MM.1S (cell line): ENCODE measurements around the gene DCP1B.

Experiments used
- DNase-seq: peaks from one replicate; pipeline ENCODE4 v3.0.0-alpha.2; 2015
- H2AFZ ChIP-seq: fragments of 300-600 bp; sonication (generic); 2 replicates; pipeline ENCODE4 v1.6.0; 2016; ENCODE audit warnings: antibody characterized with exemption, low read length
- H3F3A ChIP-seq: fragments of 300-600 bp; sonication (generic); 2 replicates; pipeline ENCODE4 v1.6.1; 2016; ENCODE audit warnings: mild to moderate bottlenecking, antibody characterized with exemption, low read length, moderate library complexity, mixed read lengths; ENCODE audit not compliant: insufficient read depth
- H3K27ac ChIP-seq: fragments of 300-600 bp; sonication (generic); 2 replicates; pipeline ENCODE4 v1.5.1; 2016; ENCODE audit warnings: mild to moderate bottlenecking, low read length
- H3K27me3 ChIP-seq: fragments of 300-600 bp; sonication (generic); replicated peaks from 2 replicates; pipeline ENCODE4 v1.6.0; 2016; ENCODE audit warnings: low read length; ENCODE audit not compliant: insufficient read depth
- H3K36me3 ChIP-seq: fragments of 300-600 bp; sonication (generic); replicated peaks from 2 replicates; pipeline ENCODE4 v1.6.1; 2016; ENCODE audit warnings: mild to moderate bottlenecking, low read length, mixed read lengths; ENCODE audit not compliant: insufficient read depth
- H3K4me1 ChIP-seq: fragments of 300-600 bp; sonication (generic); 2 replicates; pipeline ENCODE4 v1.6.1; 2016; ENCODE audit warnings: low read length, mixed read lengths
- H3K4me2 ChIP-seq: fragments of 300-600 bp; sonication (generic); 2 replicates; pipeline ENCODE4 v1.6.0; 2016; ENCODE audit warnings: low read depth, low read length
- H3K4me3 ChIP-seq: fragments of 300-600 bp; sonication (generic); 2 replicates; pipeline ENCODE4 v1.5.1; 2016; ENCODE audit warnings: low read length, mixed read lengths
- H3K79me2 ChIP-seq: fragments of 300-600 bp; sonication (generic); 2 replicates; pipeline ENCODE4 v1.6.1; 2016; ENCODE audit warnings: mixed run types, low read length, mixed read lengths
- H3K9ac ChIP-seq: fragments of 300-600 bp; sonication (generic); 2 replicates; pipeline ENCODE4 v1.6.1; 2016; ENCODE audit warnings: low read length, mixed read lengths
- H3K9me2 ChIP-seq: fragments of 300-600 bp; sonication (generic); replicated peaks from 2 replicates; pipeline ENCODE4 v1.6.1; 2016; ENCODE audit warnings: mild to moderate bottlenecking, low read length, mixed read lengths; ENCODE audit not compliant: insufficient read depth
- H3K9me3 ChIP-seq: fragments of 300-600 bp; sonication (generic); replicated peaks from 2 replicates; pipeline ENCODE4 v1.6.1; 2016; ENCODE audit warnings: mild to moderate bottlenecking, low read length, mixed read lengths; ENCODE audit not compliant: insufficient read depth
- H4K20me1 ChIP-seq: fragments of 300-600 bp; sonication (generic); 2 replicates; pipeline ENCODE4 v1.6.1; 2016; ENCODE audit warnings: mild to moderate bottlenecking, low read length, moderate library complexity, mixed read lengths; ENCODE audit not compliant: insufficient read depth
- EZH2 ChIP-seq: fragments of 300-600 bp; sonication (generic); optimal IDR thresholded peaks from 2 replicates; pipeline ENCODE3; 2017; ENCODE audit warnings: low read depth, mild to moderate bottlenecking, antibody characterized with exemption, low read length, mixed read lengths
- EZH2phosphoT487 ChIP-seq: fragments of 300-600 bp; sonication (generic); IDR thresholded peaks from 2 replicates; pipeline ENCODE4 v1.6.1; 2018; ENCODE audit warnings: antibody characterized with exemption, low read length
- TF ChIP-seq, protein P1 (sequence below): fragments of 300-600 bp; sonication (generic); IDR thresholded peaks from 2 replicates; pipeline ENCODE4 v1.5.1; 2016; ENCODE audit warnings: antibody characterized with exemption, low read length, mixed read lengths

Gene DCP1B

DNA sequence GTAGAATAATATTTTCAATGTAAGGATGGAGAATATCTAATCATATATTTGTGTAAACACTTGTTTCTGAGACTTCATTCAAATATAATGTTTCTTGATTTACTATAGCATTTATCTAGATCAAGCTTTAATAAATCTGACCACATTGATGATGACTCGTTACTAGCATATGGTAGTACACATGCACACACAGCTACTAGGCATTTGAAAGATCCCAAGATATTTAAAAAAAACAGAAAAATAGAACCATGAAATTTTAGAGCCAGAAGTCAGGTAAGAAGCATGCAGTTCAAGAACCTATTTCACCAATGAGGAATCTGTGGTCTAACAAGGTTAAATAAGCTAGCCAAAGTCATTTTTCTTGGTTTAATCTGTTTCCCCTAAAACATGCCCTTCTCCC is 32.0 kb downstream of the DCP1B start:
- TF ChIP-seq, protein P1, sequence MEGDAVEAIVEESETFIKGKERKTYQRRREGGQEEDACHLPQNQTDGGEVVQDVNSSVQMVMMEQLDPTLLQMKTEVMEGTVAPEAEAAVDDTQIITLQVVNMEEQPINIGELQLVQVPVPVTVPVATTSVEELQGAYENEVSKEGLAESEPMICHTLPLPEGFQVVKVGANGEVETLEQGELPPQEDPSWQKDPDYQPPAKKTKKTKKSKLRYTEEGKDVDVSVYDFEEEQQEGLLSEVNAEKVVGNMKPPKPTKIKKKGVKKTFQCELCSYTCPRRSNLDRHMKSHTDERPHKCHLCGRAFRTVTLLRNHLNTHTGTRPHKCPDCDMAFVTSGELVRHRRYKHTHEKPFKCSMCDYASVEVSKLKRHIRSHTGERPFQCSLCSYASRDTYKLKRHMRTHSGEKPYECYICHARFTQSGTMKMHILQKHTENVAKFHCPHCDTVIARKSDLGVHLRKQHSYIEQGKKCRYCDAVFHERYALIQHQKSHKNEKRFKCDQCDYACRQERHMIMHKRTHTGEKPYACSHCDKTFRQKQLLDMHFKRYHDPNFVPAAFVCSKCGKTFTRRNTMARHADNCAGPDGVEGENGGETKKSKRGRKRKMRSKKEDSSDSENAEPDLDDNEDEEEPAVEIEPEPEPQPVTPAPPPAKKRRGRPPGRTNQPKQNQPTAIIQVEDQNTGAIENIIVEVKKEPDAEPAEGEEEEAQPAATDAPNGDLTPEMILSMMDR, result no peak
- TF ChIP-seq EZH2 (no peak), EZH2phosphoT487 (no peak)
- no peak overlapping the region for H3K27ac ChIP-seq
- H3K27me3 ChIP-seq, result no peaks in the 10 kb centered on the region
- H3F3A ChIP-seq, result no peaks in the 10 kb centered on the region
- no peak overlapping the region for H2AFZ ChIP-seq
- H3K4me3 ChIP-seq, result no peak overlapping the region
- no peak overlapping the region for H3K9ac ChIP-seq
- H3K79me2 ChIP-seq, result no peaks in the 10 kb centered on the region
- H3K4me1 ChIP-seq, result no peaks in the 10 kb centered on the region
- H3K36me3 ChIP-seq, result no peaks in the 10 kb centered on the region
- H3K9me2 ChIP-seq, result no peaks in the 10 kb centered on the region
- DNase-seq, result no peak
- H3K9me3 ChIP-seq, result no peaks in the 10 kb centered on the region
- H3K4me2 ChIP-seq, result no peak overlapping the region
- H4K20me1 ChIP-seq, result no peaks in the 10 kb centered on the region

DNA sequence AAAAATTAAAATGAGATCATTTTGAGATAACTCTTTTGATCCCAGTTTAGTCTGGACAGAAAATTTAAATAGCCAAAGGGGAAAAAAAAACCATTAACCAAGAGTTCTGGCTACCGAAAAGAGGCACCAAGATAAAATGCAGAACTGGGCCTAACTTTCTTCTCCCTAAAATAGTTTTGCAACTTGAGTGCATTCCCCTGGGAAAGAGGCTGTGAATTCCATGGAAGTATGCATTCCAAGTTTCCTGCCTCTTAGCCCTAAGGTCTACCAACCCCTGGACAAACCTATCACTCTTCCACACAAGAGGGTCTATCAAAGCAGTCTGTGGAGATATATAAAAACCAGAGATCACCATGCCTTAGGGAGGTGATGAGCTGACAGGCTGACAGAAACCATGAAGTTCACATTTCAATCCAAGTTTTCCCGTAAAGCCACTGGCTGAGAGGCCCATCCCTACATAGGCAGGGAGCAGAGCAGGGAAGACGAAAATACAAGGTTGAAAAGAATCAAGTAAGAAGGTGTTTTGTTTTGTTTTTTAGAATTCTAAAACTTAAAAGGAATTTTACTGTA is 33.8 kb downstream of the DCP1B start:
- no peak overlapping the region for H3K9ac ChIP-seq
- TF ChIP-seq EZH2 (no peak), EZH2phosphoT487 (no peak)
- TF ChIP-seq, protein P1, result no peak
- H3K4me1 ChIP-seq, result no peaks in the 10 kb centered on the region
- no peaks in the 10 kb centered on the region for H3K9me3 ChIP-seq
- no peaks in the 10 kb centered on the region for H4K20me1 ChIP-seq
- no peaks in the 10 kb centered on the region for H3K36me3 ChIP-seq
- H3K4me3 ChIP-seq, result no peak overlapping the region
- H3K4me2 ChIP-seq, result no peak overlapping the region
- no peaks in the 10 kb centered on the region for H3K79me2 ChIP-seq
- DNase-seq, result no peak
- H3K27me3 ChIP-seq, result no peaks in the 10 kb centered on the region
- no peak overlapping the region for H3K27ac ChIP-seq
- no peaks in the 10 kb centered on the region for H3K9me2 ChIP-seq
- H3F3A ChIP-seq, result no peaks in the 10 kb centered on the region
- no peak overlapping the region for H2AFZ ChIP-seq

DNA sequence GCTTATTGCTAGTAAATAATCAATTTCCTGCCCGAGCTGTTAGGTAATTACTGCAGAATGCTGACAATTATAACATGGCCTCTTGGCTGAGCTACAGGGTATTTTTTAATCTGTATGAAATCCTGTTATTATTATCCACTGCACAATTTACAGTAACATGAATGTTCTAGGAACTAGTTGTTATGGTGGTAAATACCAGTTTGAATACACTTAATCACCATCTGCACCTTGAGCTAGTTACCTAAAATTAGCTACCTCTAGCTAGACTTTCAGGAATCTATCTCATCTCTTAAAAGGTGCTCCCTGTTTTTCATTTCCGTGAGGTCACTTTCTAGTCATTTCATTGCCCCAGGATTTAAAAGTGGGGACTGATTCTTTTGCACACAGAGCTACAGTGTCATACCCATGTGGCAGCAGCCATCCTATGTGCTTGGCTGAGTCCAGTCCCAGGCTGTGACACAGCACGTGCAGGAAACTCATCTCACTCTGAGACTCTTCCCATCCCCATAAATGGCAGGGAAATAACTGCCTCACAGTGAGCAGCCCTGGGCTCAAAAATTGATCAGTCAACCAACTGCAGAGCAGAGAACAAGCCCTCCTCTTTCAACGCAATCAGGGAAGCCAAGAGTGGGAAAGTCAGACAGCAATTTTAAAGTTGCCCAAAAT is 37.6 kb downstream of the DCP1B start:
- H3K9ac ChIP-seq, result no peak overlapping the region
- H3K4me1 ChIP-seq, result no peaks in the 10 kb centered on the region
- H2AFZ ChIP-seq, result no peak overlapping the region
- H3K9me2 ChIP-seq, result no peaks in the 10 kb centered on the region
- no peak for DNase-seq
- H4K20me1 ChIP-seq, result no peaks in the 10 kb centered on the region
- H3K79me2 ChIP-seq, result no peaks in the 10 kb centered on the region
- TF ChIP-seq EZH2phosphoT487 (no peak), EZH2 (no peak)
- TF ChIP-seq, protein P1, result no peak
- no peaks in the 10 kb centered on the region for H3K36me3 ChIP-seq
- H3K27me3 ChIP-seq, result no peaks in the 10 kb centered on the region
- no peak overlapping the region for H3K4me3 ChIP-seq
- no peaks in the 10 kb centered on the region for H3F3A ChIP-seq
- no peak overlapping the region for H3K27ac ChIP-seq
- no peaks in the 10 kb centered on the region for H3K9me3 ChIP-seq
- no peak overlapping the region for H3K4me2 ChIP-seq
